ENCODE data around the gene AKR1D1. TPM values are rescaled to one million over a fixed set of nuclear protein-coding genes. Genes with fewer than 3 reads are reported as not detected.
A peak's percentile ranks its signal among the peaks of the same experiment; 100 is the strongest.

Gene AKR1D1
- total and polyA plus RNA-seq, 2 of the 13 experiments (the other 11 are each of a cell fraction or from before 2014, with no cell fraction given): 6.9 to 37.0 TPM

DNA sequence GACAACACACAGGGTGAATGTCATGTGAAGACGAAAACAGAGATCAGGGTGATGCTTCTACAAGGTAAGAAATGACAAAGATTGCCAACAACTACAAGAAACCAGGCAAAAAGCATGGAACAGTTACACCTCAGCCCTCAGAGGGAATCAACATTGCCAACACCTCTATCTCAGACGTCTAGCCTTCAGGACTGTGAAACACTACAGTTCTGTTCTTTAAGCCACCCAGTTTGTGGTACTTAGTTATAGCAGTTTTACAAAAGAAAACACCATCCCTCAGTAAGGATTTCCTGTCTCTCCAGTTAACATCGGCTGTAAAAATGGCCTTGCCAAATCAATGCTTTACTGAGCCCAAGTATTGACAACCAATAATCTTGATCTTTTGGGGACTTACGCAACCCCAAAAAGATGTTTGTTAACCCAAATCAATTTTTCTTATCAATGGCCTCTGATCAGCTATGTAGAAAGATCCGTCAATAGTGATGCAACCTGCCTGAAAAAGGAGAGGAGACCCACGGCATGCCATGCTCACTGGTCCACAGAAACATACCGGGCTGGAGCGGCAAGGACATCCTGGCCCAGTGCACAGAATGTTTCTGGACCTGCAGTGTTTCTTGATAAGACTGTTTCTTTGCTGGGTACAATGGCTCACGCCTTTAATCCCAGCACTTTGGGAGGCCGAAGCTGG lies 44.0 kb downstream of the AKR1D1 start (continued):
- TF ChIP-seq, protein P1, sequence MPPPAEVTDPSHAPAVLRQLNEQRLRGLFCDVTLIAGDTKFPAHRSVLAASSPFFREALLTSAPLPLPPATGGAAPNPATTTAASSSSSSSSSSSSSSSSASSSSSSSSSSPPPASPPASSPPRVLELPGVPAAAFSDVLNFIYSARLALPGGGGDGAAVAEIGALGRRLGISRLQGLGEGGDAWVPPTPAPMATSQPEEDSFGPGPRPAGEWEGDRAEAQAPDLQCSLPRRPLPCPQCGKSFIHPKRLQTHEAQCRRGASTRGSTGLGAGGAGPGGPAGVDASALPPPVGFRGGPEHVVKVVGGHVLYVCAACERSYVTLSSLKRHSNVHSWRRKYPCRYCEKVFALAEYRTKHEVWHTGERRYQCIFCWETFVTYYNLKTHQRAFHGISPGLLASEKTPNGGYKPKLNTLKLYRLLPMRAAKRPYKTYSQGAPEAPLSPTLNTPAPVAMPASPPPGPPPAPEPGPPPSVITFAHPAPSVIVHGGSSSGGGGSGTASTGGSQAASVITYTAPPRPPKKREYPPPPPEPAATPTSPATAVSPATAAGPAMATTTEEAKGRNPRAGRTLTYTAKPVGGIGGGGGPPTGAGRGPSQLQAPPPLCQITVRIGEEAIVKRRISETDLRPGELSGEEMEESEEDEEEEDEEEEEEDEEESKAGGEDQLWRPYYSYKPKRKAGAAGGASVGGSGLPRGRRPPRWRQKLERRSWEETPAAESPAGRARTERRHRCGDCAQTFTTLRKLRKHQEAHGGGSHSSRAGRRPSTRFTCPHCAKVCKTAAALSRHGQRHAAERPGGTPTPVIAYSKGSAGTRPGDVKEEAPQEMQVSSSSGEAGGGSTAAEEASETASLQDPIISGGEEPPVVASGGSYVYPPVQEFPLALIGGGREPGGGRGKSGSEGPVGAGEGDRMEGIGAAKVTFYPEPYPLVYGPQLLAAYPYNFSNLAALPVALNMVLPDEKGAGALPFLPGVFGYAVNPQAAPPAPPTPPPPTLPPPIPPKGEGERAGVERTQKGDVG (CRISPR knock-in tag; IDR thresholded peaks at IDR 0.05; ENCODE audit: borderline replicate concordance): no peak
- TF ChIP-seq ZBTB1 (CRISPR knock-in tag; IDR thresholded peaks at IDR 0.05; ENCODE audit: borderline replicate concordance) (no peak), NR3C1 (CRISPR knock-in tag; IDR thresholded peaks at IDR 0.05) (no peak), MAF1 (CRISPR knock-in tag; IDR thresholded peaks at IDR 0.05; ENCODE audit: borderline replicate concordance) (no peak), ZNF792 (CRISPR knock-in tag; IDR thresholded peaks at IDR 0.05) (no peak), ZNF350 (CRISPR knock-in tag; IDR thresholded peaks at IDR 0.05; ENCODE audit: borderline replicate concordance, low read depth) (no peak), RFX3 (CRISPR knock-in tag; IDR thresholded peaks at IDR 0.05) (no peak), ZBTB7B (CRISPR knock-in tag; IDR thresholded peaks at IDR 0.05) (peak; percentile 74; the same call in 1 of the 2 replicates), SIN3B (IDR thresholded peaks at IDR 0.05; ENCODE audit: low read length) (no peak), KMT2B (CRISPR knock-in tag; IDR thresholded peaks at IDR 0.05) (no peak), GPN1 (CRISPR knock-in tag; IDR thresholded peaks at IDR 0.05; ENCODE audit: borderline replicate concordance) (no peak), PPARG (CRISPR knock-in tag; conservative IDR thresholded peaks at IDR 0.05) (no peak), ZNF326 (CRISPR knock-in tag; IDR thresholded peaks at IDR 0.05; ENCODE audit: borderline replicate concordance) (no peak), ZNF446 (CRISPR knock-in tag; IDR thresholded peaks at IDR 0.05) (no peak), HCFC1 (IDR thresholded peaks at IDR 0.05; ENCODE audit: low read depth, low read length) (no peak), EHMT2 (IDR thresholded peaks at IDR 0.05; ENCODE audit: borderline replicate concordance, low read depth, low read length) (no peak), FOSL1 (CRISPR knock-in tag; IDR thresholded peaks at IDR 0.05; ENCODE audit: borderline replicate concordance) (no peak), JUNB (CRISPR knock-in tag; IDR thresholded peaks at IDR 0.05; ENCODE audit: borderline replicate concordance) (no peak), REL (CRISPR knock-in tag; conservative IDR thresholded peaks at IDR 0.05) (no peak), MIER2 (CRISPR knock-in tag; IDR thresholded peaks at IDR 0.05) (no peak)
- TF ChIP-seq, protein P2, sequence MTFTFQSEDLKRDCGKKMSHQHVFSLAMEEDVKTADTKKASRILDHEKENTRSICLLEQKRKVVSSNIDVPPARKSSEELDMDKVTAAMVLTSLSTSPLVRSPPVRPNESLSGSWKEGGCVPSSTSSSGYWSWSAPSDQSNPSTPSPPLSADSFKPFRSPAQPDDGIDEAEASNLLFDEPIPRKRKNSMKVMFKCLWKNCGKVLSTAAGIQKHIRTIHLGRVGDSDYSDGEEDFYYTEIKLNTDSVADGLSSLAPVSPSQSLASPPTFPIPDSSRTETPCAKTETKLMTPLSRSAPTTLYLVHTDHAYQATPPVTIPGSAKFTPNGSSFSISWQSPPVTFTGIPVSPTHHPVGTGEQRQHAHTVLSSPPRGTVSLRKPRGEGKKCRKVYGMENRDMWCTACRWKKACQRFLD (CRISPR knock-in tag; IDR thresholded peaks at IDR 0.05; ENCODE audit: borderline replicate concordance): no peak
- TF ChIP-seq, protein P3, sequence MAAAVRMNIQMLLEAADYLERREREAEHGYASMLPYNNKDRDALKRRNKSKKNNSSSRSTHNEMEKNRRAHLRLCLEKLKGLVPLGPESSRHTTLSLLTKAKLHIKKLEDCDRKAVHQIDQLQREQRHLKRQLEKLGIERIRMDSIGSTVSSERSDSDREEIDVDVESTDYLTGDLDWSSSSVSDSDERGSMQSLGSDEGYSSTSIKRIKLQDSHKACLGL (CRISPR knock-in tag; IDR thresholded peaks at IDR 0.05): no peak
- TF ChIP-seq, protein P4, sequence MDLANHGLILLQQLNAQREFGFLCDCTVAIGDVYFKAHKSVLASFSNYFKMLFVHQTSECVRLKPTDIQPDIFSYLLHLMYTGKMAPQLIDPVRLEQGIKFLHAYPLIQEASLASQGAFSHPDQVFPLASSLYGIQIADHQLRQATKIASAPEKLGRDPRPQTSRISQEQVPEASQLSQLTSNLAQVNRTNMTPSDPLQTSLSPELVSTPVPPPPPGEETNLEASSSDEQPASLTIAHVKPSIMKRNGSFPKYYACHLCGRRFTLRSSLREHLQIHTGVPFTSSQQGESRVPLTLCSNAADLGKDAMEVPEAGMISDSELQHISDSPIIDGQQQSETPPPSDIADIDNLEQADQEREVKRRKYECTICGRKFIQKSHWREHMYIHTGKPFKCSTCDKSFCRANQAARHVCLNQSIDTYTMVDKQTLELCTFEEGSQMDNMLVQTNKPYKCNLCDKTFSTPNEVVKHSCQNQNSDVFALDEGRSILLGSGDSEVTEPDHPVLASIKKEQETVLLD (CRISPR knock-in tag; IDR thresholded peaks at IDR 0.05; ENCODE audit: low read depth): no peak

All from HepG2 (cell line).